ENCODE measurements around the gene ADCY5. TPM values are rescaled to one million over a fixed set of nuclear protein-coding genes. Genes with fewer than 3 reads are reported as not detected.

The ADCY5 gene
- total RNA-seq, 1 experiment from 2014 or later, result 0.49 TPM

DNA sequence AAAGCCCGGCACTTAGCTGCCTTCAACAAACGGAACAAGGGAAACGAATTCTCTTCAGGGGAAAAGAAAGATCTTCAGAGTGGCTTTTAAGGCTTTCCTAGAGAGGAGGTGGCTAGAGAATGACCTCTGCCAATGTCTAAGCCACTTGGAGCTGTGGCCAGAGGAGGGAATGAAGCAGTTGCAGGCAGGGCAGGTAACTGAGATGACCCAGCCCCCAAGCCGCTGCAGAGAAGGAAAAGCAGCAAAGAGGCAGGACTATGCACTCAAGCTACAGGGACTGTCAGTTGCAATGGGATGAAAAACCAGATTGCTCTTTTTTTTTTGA is 133.7 kb downstream of the ADCY5 start:
- H3K4me1 ChIP-seq (ENCODE audit: control insufficient read depth in 1 of 2, insufficient read depth in 2 of 2, low read length in 2 of 2), result no peaks in the 10 kb centered on the region
- TF ChIP-seq, protein P1, sequence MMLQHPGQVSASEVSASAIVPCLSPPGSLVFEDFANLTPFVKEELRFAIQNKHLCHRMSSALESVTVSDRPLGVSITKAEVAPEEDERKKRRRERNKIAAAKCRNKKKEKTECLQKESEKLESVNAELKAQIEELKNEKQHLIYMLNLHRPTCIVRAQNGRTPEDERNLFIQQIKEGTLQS (IDR thresholded peaks at IDR 0.05), result no peak
- TF ChIP-seq ELF1 (IDR thresholded peaks at IDR 0.05; ENCODE audit: borderline replicate concordance, low read depth), result no peak
- TF ChIP-seq FOSL1 (IDR thresholded peaks at IDR 0.05; ENCODE audit: low read depth), result no peak
- TF ChIP-seq POLR2A (IDR thresholded peaks at IDR 0.05; ENCODE audit: borderline replicate concordance, extremely low read depth, insufficient read depth, insufficient read length), result no peak
- TF ChIP-seq SRF (IDR thresholded peaks at IDR 0.05; ENCODE audit: low read depth), result no peak
- TF ChIP-seq CEBPB (IDR thresholded peaks at IDR 0.05; ENCODE audit: low read depth), result no peak
- no peak for TF ChIP-seq RAD21 (IDR thresholded peaks at IDR 0.05; ENCODE audit: low read depth)
- no peak for TF ChIP-seq SIN3A (IDR thresholded peaks at IDR 0.05; ENCODE audit: low read depth)
- H4K20me1 ChIP-seq (ENCODE audit: insufficient read depth), result no peaks in the 10 kb centered on the region
- no peak overlapping the region for H2AFZ ChIP-seq (ENCODE audit: low read depth, low read length, poor library complexity, severe bottlenecking)
- ChIA-PET POLR2A (no interaction called here), CTCF (no interaction called here), RAD21 (ENCODE audit: low non-redundant PET in 1 of 2, low total read pairs in 2 of 2, uncharacterized antibody in 2 of 2, unreplicated experiment in 2 of 2) (no interaction called here)
- H3K79me2 ChIP-seq (ENCODE audit: insufficient read depth, low read length), result no peaks in the 10 kb centered on the region
- H3K4me3 ChIP-seq (replicated peaks in 1 of 2; ENCODE audit: low read depth in 1 of 2, low read length in 2 of 2), result no peak overlapping the region
- no peak overlapping the region for H3K4me2 ChIP-seq (ENCODE audit: low read length)
- H3K27ac ChIP-seq (ENCODE audit: low read depth, low read length), result no peak overlapping the region
- no peaks in the 10 kb centered on the region for H3K9me2 ChIP-seq (ENCODE audit: insufficient read depth)
- intact Hi-C loops (cut with micrococcal nuclease), result no loop called here
- H3K36me3 ChIP-seq (ENCODE audit: control insufficient read depth in 1 of 2, insufficient read depth in 2 of 2, low read length in 2 of 2), result no peaks in the 10 kb centered on the region
- no peak overlapping the region for H3K9ac ChIP-seq (ENCODE audit: low read length)
- H3K9me3 ChIP-seq (ENCODE audit: control insufficient read depth in 1 of 2, insufficient read depth in 1 of 2, low read depth in 1 of 2, low read length in 2 of 2), result no peaks in the 10 kb centered on the region
- peaks cover 33% of the 10 kb centered on the region for H3K27me3 ChIP-seq (ENCODE audit: insufficient read depth, low read length)
- DNase-seq (ENCODE audit: low read depth, low spot score), result no peak
- no peak for ATAC-seq
- BruUV-seq (replicated peaks), result no TSS peak

DNA sequence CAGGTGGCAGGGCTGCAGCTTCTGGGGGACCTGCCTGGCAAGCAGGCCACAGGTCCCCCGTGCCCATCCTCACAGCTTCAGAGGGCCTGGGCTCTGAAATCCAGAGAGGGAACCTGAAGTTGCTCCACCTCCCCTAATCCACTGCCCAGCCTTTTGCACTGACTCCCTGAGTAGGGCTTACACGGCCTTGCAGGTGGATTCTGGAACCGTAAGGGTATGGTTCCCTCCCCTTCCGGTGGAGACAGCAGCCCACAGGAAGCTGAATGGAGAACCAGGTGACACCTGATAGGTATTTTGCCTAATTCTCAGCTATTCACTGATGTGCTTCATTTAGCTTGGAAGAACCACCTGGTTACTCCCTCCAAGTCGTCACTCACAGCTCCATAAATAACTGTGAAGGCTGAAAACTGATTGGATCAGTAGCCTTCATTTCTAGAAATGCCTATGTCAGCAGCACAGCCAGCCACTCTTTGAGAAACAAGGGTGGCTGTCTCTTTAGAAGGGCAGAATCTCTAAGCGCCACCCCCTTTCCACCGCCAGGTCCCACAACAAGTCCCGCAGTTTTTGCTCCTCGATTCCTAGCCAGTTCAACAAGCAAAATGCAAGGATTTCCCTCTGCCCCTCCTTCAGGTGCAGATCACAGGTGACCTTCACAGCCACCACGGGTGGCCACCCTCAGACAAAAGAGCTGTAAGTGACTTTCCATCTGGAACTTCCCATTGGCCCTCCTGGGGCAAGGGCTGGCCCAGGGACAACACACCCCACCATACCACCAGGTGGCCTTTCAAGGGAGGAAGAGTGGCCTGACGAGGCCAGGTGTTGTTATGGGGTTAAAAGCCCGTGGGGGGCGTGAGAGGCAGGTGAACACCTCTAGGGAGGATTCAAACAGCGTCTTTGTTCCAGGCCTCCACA is 134.3 kb downstream of the ADCY5 start:
- ChIA-PET CTCF (no interaction called here), POLR2A (no interaction called here), RAD21 (ENCODE audit: low non-redundant PET in 1 of 2, low total read pairs in 2 of 2, uncharacterized antibody in 2 of 2, unreplicated experiment in 2 of 2) (no interaction called here)
- no peaks in the 10 kb centered on the region for H3K79me2 ChIP-seq (ENCODE audit: insufficient read depth, low read length)
- no peak overlapping the region for H2AFZ ChIP-seq (ENCODE audit: low read depth, low read length, poor library complexity, severe bottlenecking)
- ATAC-seq (peak; percentile 83), DNase-seq (ENCODE audit: low read depth, low spot score) (no peak)
- H3K36me3 ChIP-seq (ENCODE audit: control insufficient read depth in 1 of 2, insufficient read depth in 2 of 2, low read length in 2 of 2), result no peaks in the 10 kb centered on the region
- intact Hi-C loops (cut with micrococcal nuclease), result no loop called here
- no peak overlapping the region for H3K4me3 ChIP-seq (replicated peaks in 1 of 2; ENCODE audit: low read depth in 1 of 2, low read length in 2 of 2)
- H3K27me3 ChIP-seq (ENCODE audit: insufficient read depth, low read length), result peaks cover 30% of the 10 kb centered on the region
- no peaks in the 10 kb centered on the region for H3K9me3 ChIP-seq (ENCODE audit: control insufficient read depth in 1 of 2, insufficient read depth in 1 of 2, low read depth in 1 of 2, low read length in 2 of 2)
- no peak overlapping the region for H3K4me2 ChIP-seq (ENCODE audit: low read length)
- H4K20me1 ChIP-seq (ENCODE audit: insufficient read depth), result no peaks in the 10 kb centered on the region
- no peak overlapping the region for H3K9ac ChIP-seq (ENCODE audit: low read length)
- TF ChIP-seq, protein P2, sequence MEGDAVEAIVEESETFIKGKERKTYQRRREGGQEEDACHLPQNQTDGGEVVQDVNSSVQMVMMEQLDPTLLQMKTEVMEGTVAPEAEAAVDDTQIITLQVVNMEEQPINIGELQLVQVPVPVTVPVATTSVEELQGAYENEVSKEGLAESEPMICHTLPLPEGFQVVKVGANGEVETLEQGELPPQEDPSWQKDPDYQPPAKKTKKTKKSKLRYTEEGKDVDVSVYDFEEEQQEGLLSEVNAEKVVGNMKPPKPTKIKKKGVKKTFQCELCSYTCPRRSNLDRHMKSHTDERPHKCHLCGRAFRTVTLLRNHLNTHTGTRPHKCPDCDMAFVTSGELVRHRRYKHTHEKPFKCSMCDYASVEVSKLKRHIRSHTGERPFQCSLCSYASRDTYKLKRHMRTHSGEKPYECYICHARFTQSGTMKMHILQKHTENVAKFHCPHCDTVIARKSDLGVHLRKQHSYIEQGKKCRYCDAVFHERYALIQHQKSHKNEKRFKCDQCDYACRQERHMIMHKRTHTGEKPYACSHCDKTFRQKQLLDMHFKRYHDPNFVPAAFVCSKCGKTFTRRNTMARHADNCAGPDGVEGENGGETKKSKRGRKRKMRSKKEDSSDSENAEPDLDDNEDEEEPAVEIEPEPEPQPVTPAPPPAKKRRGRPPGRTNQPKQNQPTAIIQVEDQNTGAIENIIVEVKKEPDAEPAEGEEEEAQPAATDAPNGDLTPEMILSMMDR (IDR thresholded peaks at IDR 0.05 in 2 of 3, conservative IDR thresholded peaks at IDR 0.05 in 1 of 3; ENCODE audit: borderline replicate concordance in 1 of 3, insufficient read depth in 1 of 3, low read depth in 2 of 3, low read length in 2 of 3), result peak in 1 of 3 experiments; percentile 32; a peak in 1 of 6 replicates
- no peak for TF ChIP-seq ZNF274 (IDR thresholded peaks at IDR 0.05; ENCODE audit: low read depth, low read length)
- H3K27ac ChIP-seq (ENCODE audit: low read depth, low read length), result no peak overlapping the region
- BruUV-seq (replicated peaks), result no TSS peak
- no peaks in the 10 kb centered on the region for H3K4me1 ChIP-seq (ENCODE audit: control insufficient read depth in 1 of 2, insufficient read depth in 2 of 2, low read length in 2 of 2)
- H3K9me2 ChIP-seq (ENCODE audit: insufficient read depth), result no peaks in the 10 kb centered on the region
